GM12878 (cell line): Measurements from ENCODE around the gene SSNA1. TPM values are rescaled to one million over a fixed set of nuclear protein-coding genes. Genes with fewer than 3 reads are reported as not detected.

ENCODE experiments used
- ATAC-seq: fragments of 200-7000 bp; cut with Tn5 transposase; 3 replicates; pipeline ENCODE4 v1.9.1; 2020; ENCODE audit warnings: mild to moderate bottlenecking, moderate library complexity
- BruUV-seq: library from RNA; stranded (reverse); fragments of 400-500 nt; replicated peaks from 2 replicates; lab custom pipeline; 2021; lab: Mats Ljungman, UMichigan
- CTCF ChIA-PET: fragments of 300-600 bp; sonication (Branson Sonifier 250); formaldehyde crosslinking; extraction: SDS; loops from one replicate; lab custom pipeline; 2021; ENCODE audit warnings: inconsistent platforms; lab: Yijun Ruan, JAX
- POLR2A ChIA-PET: fragments of 350-600 bp; formaldehyde crosslinking; extraction: SDS; loops from one replicate; lab custom pipeline; 2021; ENCODE audit warnings: inconsistent platforms; lab: Charles Lee
- RAD21 ChIA-PET: fragments of 300-600 bp; sonication (Branson Sonifier 250); formaldehyde crosslinking; loops from one replicate; lab custom pipeline; 2023; ENCODE audit warnings: antibody characterized with exemption; ENCODE audit not compliant: unreplicated experiment; lab: Charles Lee
- SMC1A ChIA-PET: fragments of 300-600 bp; sonication (Branson Sonifier 250); formaldehyde crosslinking; loops from one replicate; lab custom pipeline; 2023; ENCODE audit not compliant: unreplicated experiment, uncharacterized antibody; lab: Charles Lee
- DNase-seq: peaks from one replicate; pipeline ENCODE4 v3.0.0-alpha.2; 2011; ENCODE audit warnings: low read depth, low spot score
- FAIRE-seq: peaks from 3 replicates; lab custom pipeline; 2011; peaks lifted over from hg19 to GRCh38; lab: Jason Lieb, UNC
- H2AFZ ChIP-seq: 2 replicates; pipeline ENCODE4 v1.6.0; 2011; ENCODE audit warnings: low read depth, low read length, control low read depth; ENCODE audit not compliant: control insufficient read depth
- H3K27ac ChIP-seq: 2 replicates; pipeline ENCODE4 v1.5.1; 2011; ENCODE audit warnings: control low read depth; ENCODE audit not compliant: control insufficient read depth, insufficient read depth
- H3K27me3 ChIP-seq, 2 experiments: replicated peaks in 1 of 2; 2 replicates each; pipeline versions ENCODE4 v1.6.0 to v1.6.1; 2011; ENCODE audit warnings: low read length in 1 of 2; ENCODE audit not compliant: control insufficient read depth in 2 of 2, insufficient read depth in 2 of 2
- H3K36me3 ChIP-seq, 2 experiments: 2 replicates each; pipeline ENCODE4 v1.5.1; 2011; ENCODE audit warnings: low read length in 1 of 2; ENCODE audit not compliant: control insufficient read depth in 2 of 2, insufficient read depth in 2 of 2
- H3K4me1 ChIP-seq: 2 replicates; pipeline ENCODE4 v1.6.1; 2011; ENCODE audit warnings: mild to moderate bottlenecking, low read length, moderate library complexity, mixed read lengths; ENCODE audit not compliant: control insufficient read depth, insufficient read depth
- H3K4me2 ChIP-seq: 2 replicates; pipeline ENCODE4 v1.6.0; 2011; ENCODE audit warnings: control low read depth; ENCODE audit not compliant: control insufficient read depth, insufficient read depth
- H3K4me3 ChIP-seq: fragments of 200-600 bp; sonication (generic); 2 replicates; pipeline ENCODE4 v1.5.1; 2016
- H3K79me2 ChIP-seq: 2 replicates; pipeline ENCODE4 v1.6.0; 2011; ENCODE audit warnings: low read length; ENCODE audit not compliant: control insufficient read depth, insufficient read depth
- H3K9ac ChIP-seq: 2 replicates; pipeline ENCODE4 v1.8.0; 2011; ENCODE audit warnings: low read length, control low read depth, mixed read lengths; ENCODE audit not compliant: control insufficient read depth, insufficient read depth
- H3K9me3 ChIP-seq: replicated peaks from 3 replicates; pipeline ENCODE4 v1.5.1; 2011; ENCODE audit warnings: mild to moderate bottlenecking, low read length; ENCODE audit not compliant: control insufficient read depth, insufficient read depth
- H4K20me1 ChIP-seq: 2 replicates; pipeline ENCODE4 v1.6.0; 2011; ENCODE audit not compliant: control insufficient read depth, insufficient read depth
- CHD4 ChIP-seq: fragments of 200-600 bp; sonication (generic); IDR thresholded peaks from 2 replicates; pipeline ENCODE4 v1.6.1; 2016; ENCODE audit warnings: mild to moderate bottlenecking
- CREB1 ChIP-seq: IDR thresholded peaks from 2 replicates; pipeline ENCODE4 v1.6.1; 2012; ENCODE audit warnings: low read depth, mild to moderate bottlenecking, inconsistent platforms
- EP300 ChIP-seq, 2 experiments: fragments of 150-350 bp in 1 of 2; IDR thresholded peaks; 2 replicates each; pipeline ENCODE4 v1.6.1; 2011 to 2012; ENCODE audit warnings: low read depth in 2 of 2, low read length in 2 of 2, borderline replicate concordance in 1 of 2, improper control_type of control experiment in 1 of 2, inconsistent platforms in 1 of 2; ENCODE audit not compliant: control insufficient read depth in 1 of 2
- EZH2 ChIP-seq: IDR thresholded peaks from 2 replicates; pipeline ENCODE4 v1.6.1; 2012; ENCODE audit warnings: low read depth, mild to moderate bottlenecking, control low read depth, inconsistent platforms, low read length, borderline replicate concordance; ENCODE audit not compliant: control insufficient read depth
- FOS ChIP-seq: IDR thresholded peaks from 3 replicates; pipeline ENCODE4 v1.6.1; 2011; ENCODE audit warnings: borderline replicate concordance; ENCODE audit not compliant: insufficient read length; ENCODE audit errors: extremely low read depth
- IKZF1 ChIP-seq: fragments of 450-650 bp; conservative IDR thresholded peaks from 2 replicates; pipeline ENCODE4 v1.6.1; 2017; ENCODE audit warnings: antibody characterized with exemption, mild to moderate bottlenecking
- IKZF2 ChIP-seq, 2 experiments: fragments of 450-650 bp; IDR thresholded peaks; 2 replicates each; pipeline ENCODE4 v1.6.1; 2017; ENCODE audit warnings: mild to moderate bottlenecking in 2 of 2, moderate library complexity in 2 of 2
- MYB ChIP-seq: fragments of 150-350 bp; IDR thresholded peaks from 2 replicates; pipeline ENCODE4 v1.6.1; 2014; ENCODE audit warnings: mild to moderate bottlenecking, low read depth, low read length, borderline replicate concordance
- PAX8 ChIP-seq: fragments of 450-650 bp; IDR thresholded peaks from 2 replicates; pipeline ENCODE4 v1.6.1; 2017; ENCODE audit warnings: mild to moderate bottlenecking, moderate library complexity
- RBBP5 ChIP-seq: fragments of 200-600 bp; sonication (generic); conservative IDR thresholded peaks from 2 replicates; pipeline ENCODE4 v1.6.1; 2016
- SMARCA5 ChIP-seq: fragments of 450-650 bp; IDR thresholded peaks from 2 replicates; pipeline ENCODE4 v1.6.1; 2017; ENCODE audit warnings: mild to moderate bottlenecking
- WGBS: methylation state at CpG from one replicate; pipeline ENCODE4 v1.1.6; 2016; ENCODE audit warnings: low lambda C conversion rate; ENCODE audit not compliant: insufficient replicate concordance, insufficient coverage; ENCODE audit errors: missing lambda C conversion rate; 5-methylcytosine and 5-hydroxymethylcytosine counted together
- in situ Hi-C: fragments of 300-500 bp; cut with MboI; formaldehyde crosslinking; loops from 9 replicates; pipeline ENCODE4 v1.14.3; 2018; ENCODE audit warnings: mixed read lengths
- intact Hi-C: fragments of 100-400 bp; cut with micrococcal nuclease; formaldehyde crosslinking; loops from one replicate; pipeline ENCODE4 v1.14.2; 2022; ENCODE audit not compliant: unreplicated experiment
- polyA plus RNA-seq, 11 experiments: library from polyadenylated mRNA; depleted of rRNA in 4 of 11; unstranded in 6 of 11; stranded (reverse) in 5 of 11; fragments of >200 nt; fragmentation: Nextera tagmentation in 4 of 11; fragmentation: Illumina TruSeq in 1 of 11; extraction: Ambion mirVana in 4 of 11; extraction: Trizol in 1 of 11; gene quantifications; 1 replicate in 1 of 11; 2 replicates in 10 of 11; pipeline versions ENCODE4 v1.2.1 to v1.2.3, GENCODE V29; 2011 to 2016; ENCODE audit warnings: inconsistent platforms in 2 of 11, missing spikeins in 2 of 11, low read depth in 1 of 11
- total RNA-seq, 4 experiments: library from RNA; depleted of rRNA in 3 of 4; stranded (reverse); fragments of >200 nt in 3 of 4; fragmentation: Illumina TruSeq in 1 of 4; extraction: Trizol in 1 of 4; gene quantifications; 2 replicates each; pipeline versions ENCODE4 v1.2.1 to v1.2.3, GENCODE V29; 2013 to 2021
- TF ChIP-seq, protein P1 (sequence below): IDR thresholded peaks from 2 replicates; pipeline ENCODE4 v1.6.1; 2012; ENCODE audit warnings: low read depth, low read length, improper control_type of control experiment

Gene SSNA1
- total and polyA plus RNA-seq, 10 of the 15 experiments (the other 5 are each of a cell fraction or from before 2014, with no cell fraction given): 0.63 to 139 (median 78.0) TPM

DNA sequence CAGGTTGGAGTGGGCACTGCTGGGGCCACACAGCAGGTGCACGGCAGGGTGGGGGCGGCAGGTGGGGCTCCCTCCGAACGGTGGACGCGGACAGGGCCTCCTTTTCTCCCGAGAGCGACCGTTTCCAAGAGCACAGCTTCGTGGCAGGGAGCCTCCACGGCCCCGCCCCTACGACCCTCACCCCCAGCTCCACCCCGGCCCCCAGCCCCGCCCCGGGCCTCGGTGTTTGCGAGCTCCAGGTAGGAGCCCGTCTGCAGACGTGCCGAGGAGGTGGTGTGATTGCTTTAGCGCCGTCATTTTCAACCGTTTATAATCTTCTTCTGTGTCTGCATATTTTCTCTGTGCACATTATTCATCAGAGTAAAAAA is 40.7 kb upstream of the SSNA1 start (continued):
- TF ChIP-seq IKZF2 (IDR thresholded peaks at IDR 0.05) (no peak), CREB1 (no peak), SMARCA5 (no peak), IKZF1 (no peak), EP300 (IDR thresholded peaks at IDR 0.05; ENCODE audit: borderline replicate concordance in 1 of 2, control insufficient read depth in 1 of 2, low read depth in 2 of 2, low read length in 2 of 2) (no peak), FOS (no peak), EZH2 (no peak), CHD4 (no peak)
- TF ChIP-seq, protein P1, sequence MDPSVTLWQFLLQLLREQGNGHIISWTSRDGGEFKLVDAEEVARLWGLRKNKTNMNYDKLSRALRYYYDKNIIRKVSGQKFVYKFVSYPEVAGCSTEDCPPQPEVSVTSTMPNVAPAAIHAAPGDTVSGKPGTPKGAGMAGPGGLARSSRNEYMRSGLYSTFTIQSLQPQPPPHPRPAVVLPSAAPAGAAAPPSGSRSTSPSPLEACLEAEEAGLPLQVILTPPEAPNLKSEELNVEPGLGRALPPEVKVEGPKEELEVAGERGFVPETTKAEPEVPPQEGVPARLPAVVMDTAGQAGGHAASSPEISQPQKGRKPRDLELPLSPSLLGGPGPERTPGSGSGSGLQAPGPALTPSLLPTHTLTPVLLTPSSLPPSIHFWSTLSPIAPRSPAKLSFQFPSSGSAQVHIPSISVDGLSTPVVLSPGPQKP: no peak

DNA sequence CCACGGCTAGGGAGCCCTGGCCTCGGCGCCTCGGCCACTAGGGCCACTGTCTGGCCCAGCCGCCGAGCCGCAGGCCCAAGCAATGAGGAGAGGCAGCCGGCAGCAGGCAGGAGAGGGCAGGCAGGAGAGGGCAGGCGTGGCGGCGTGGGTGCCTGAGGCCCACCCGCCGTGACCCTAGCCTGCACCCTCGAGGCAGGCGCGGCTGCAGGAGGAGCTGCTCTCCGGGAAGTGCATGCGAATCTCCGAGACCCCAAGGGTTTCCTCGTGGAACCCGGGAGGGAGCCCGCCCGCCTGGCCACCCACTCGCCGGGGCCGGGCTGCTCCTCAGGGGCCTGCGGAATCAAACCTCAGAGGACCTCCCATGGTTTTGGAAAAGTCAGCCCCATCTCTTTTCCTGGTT is 40.2 kb upstream of the SSNA1 start:
- SMC1A ChIA-PET: interaction anchor here (4.7 kb wide), 1 partner anchor 18 kb away, joined by 28 read pairs; no protein-coding TSS in a partner anchor
- no peak overlapping the region for H3K4me3 ChIP-seq
- no peaks in the 10 kb centered on the region for H3K27me3 ChIP-seq
- no peak overlapping the region for H3K9ac ChIP-seq
- no peak overlapping the region for H3K27ac ChIP-seq
- no TSS peak for BruUV-seq
- POLR2A ChIA-PET: interaction anchor here (1.0 kb wide), 1 partner anchor 18 kb away, joined by 3 read pairs; no protein-coding TSS in a partner anchor
- 79% methylated on average over 27 of the region's 27 CpGs for WGBS
- RAD21 ChIA-PET: interaction anchor here (3.6 kb wide), 1 partner anchor 62 kb away, joined by 11 read pairs; the partner anchor contains the start of gene MAN1B1
- H3K4me2 ChIP-seq: no peak overlapping the region
- H3K79me2 ChIP-seq: no peaks in the 10 kb centered on the region
- intact Hi-C loops (no loop called here), in situ Hi-C loops (no loop called here)
- H3K36me3 ChIP-seq: no peaks in the 10 kb centered on the region
- no peak for TF ChIP-seq RBBP5
- TF ChIP-seq MYB: no peak
- no peak for TF ChIP-seq PAX8
- FAIRE-seq: no peak
- ATAC-seq: no peak
- H4K20me1 ChIP-seq: no peaks in the 10 kb centered on the region
- no peak overlapping the region for H2AFZ ChIP-seq
- H3K9me3 ChIP-seq: no peaks in the 10 kb centered on the region; the same call in 2 of the 3 replicates
- no peak for DNase-seq
- CTCF ChIA-PET: no interaction called here
- H3K4me1 ChIP-seq: peaks cover 9% of the 10 kb centered on the region; the same call in 1 of the 2 replicates
